ENCODE data around the gene TRMU. TPM values are rescaled to one million over a fixed set of nuclear protein-coding genes. Genes with fewer than 3 reads are reported as not detected.

TRMU gene
- total RNA-seq, 1 donor from 2014 or later: 39.0 TPM

- no peak for DNase-seq (ENCODE audit: low read depth)
- no peak overlapping the region for H3K4me3 ChIP-seq (ENCODE audit: low read depth, low read length)
- no peak for TF ChIP-seq CTCF (conservative IDR thresholded peaks at IDR 0.05; ENCODE audit: low read depth, low read length)
Measured at GRCh38 chr22:46361826-46362202, 26.3 kb downstream of the TRMU start.

DNA sequence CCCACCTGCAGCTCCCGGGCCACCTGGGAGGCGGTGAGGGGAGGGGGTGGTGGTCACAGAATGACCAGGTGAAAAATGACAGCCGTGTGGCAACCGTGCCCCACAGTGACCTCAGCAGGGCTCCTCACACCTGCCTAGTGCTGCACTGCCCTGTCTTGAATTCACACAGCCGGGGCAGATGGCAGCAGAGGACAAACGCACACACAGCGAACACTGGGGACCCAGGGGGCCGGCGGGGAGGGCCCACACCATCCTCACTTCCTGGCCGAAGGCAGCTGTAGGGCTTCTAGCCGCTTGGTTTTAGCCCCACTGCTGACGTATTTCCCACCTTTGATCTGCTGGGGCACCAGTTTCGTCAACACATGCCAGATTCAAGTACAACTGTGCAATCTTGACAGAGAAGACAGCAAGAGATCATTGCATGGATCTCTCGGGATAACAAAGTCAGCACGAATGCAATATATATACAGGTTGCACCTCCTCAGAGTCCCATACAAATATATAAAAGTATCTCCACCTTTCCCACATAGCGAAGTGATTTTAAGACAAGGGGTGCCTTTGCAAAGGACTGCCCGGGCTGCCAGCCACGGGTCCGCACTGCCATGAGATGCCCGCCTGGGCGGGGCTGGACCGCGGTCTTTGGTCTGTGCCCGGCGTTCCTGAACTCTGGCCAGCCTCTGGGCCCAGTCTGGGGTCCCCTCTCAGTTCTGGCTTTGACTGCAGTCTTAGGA, 26.9 kb downstream of the TRMU start:
- H3K4me3 ChIP-seq (ENCODE audit: low read depth, low read length): no peak overlapping the region
- DNase-seq (ENCODE audit: low read depth): no peak
- no peak for TF ChIP-seq CTCF (conservative IDR thresholded peaks at IDR 0.05; ENCODE audit: low read depth, low read length)

- no peak for DNase-seq (ENCODE audit: low read depth)
- no peak overlapping the region for H3K4me3 ChIP-seq (ENCODE audit: low read depth, low read length)
- TF ChIP-seq CTCF (conservative IDR thresholded peaks at IDR 0.05; ENCODE audit: low read depth, low read length): no peak
Measured at GRCh38 chr22:46362934-46363515, 27.5 kb downstream of the TRMU start.

- DNase-seq (ENCODE audit: low read depth): no peak
- no peak for TF ChIP-seq CTCF (conservative IDR thresholded peaks at IDR 0.05; ENCODE audit: low read depth, low read length)
- no peak overlapping the region for H3K4me3 ChIP-seq (ENCODE audit: low read depth, low read length)
Measured at GRCh38 chr22:46363611-46364321, 28.3 kb downstream of the TRMU start.

- no peak for TF ChIP-seq CTCF (conservative IDR thresholded peaks at IDR 0.05; ENCODE audit: low read depth, low read length)
- no peak for DNase-seq (ENCODE audit: low read depth)
- no peak overlapping the region for H3K4me3 ChIP-seq (ENCODE audit: low read depth, low read length)
Measured at GRCh38 chr22:46364341-46365165, 29.0 kb downstream of the TRMU start.

DNA sequence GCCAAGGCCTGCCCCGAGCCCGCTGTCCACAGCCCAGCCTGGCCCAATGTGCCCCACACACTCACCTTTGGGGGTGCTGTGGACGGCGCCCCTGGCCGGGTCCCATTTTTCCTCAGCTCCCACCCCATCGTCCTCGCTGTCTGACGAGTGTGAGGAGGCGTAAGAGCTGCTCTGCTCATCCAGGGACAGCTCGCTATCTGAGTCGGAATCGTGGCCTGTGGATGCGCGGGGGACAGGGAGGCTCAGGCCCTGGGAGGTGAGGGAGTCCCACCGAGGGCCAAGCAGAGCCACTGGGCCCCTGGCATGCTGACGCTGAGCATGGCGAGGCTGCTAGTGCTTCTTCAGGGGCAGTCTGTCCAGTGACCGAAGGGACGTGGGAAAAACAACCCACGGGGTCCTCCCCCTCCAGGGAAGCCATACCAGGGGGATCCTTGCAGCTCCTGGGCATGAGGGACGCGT, 29.7 kb downstream of the TRMU start:
- no peak overlapping the region for H3K4me3 ChIP-seq (ENCODE audit: low read depth, low read length)
- TF ChIP-seq CTCF (conservative IDR thresholded peaks at IDR 0.05; ENCODE audit: low read depth, low read length): no peak
- no peak for DNase-seq (ENCODE audit: low read depth)

All from epithelial cell of proximal tubule (primary cell).